KOPT-K1 (cell line): ENCODE results near the gene DTHD1.

Experiments
- H3K27ac ChIP-seq: fragments of 200-600 bp; sonication (generic); 2 replicates; pipeline ENCODE4 v1.5.1; 2016; ENCODE audit warnings: antibody characterized with exemption, mild to moderate bottlenecking, low read depth, low read length; ENCODE audit not compliant: poor library complexity, severe bottlenecking
- H3K36me3 ChIP-seq: fragments of 200-600 bp; sonication (generic); 2 replicates; pipeline ENCODE4 v1.5.1; 2017; ENCODE audit warnings: antibody characterized with exemption, mild to moderate bottlenecking, low read length, moderate library complexity; ENCODE audit not compliant: insufficient read depth
- H3K9me3 ChIP-seq: fragments of 200-600 bp; sonication (generic); 2 replicates; pipeline ENCODE4 v1.5.1; 2017; ENCODE audit warnings: antibody characterized with exemption, low read length, mild to moderate bottlenecking; ENCODE audit not compliant: insufficient read depth, poor library complexity, severe bottlenecking

The DTHD1 gene

DNA sequence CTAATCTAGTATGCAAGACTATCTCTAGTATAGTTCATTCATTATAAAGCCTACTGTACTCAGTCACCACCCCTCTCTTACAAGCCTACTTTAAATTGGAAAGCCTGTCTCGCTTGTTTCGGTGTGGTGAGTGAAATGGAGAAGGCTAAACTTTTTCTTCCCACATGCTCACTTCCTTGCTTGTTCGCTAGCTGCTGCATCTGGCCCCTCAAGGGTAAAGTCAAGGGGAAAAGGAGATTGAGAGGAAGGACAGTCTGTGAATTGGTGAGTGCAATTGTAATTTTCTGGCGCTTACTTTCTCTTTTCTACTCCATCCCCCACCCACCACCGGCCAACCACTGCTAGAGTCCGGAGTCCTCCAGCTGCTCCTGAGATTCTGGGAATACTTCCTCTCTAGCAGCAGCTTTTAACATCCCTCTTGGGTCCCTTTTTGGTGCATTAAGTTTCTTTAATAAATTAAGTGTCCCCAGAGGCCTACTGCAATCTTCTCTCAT, 25.0 kb upstream of the DTHD1 start:
- Histone ChIP-seq H3K9me3 (no peaks in the 10 kb centered on the region), H3K27ac (peak overlapping the region; percentile 90), H3K36me3 (no peaks in the 10 kb centered on the region)

DNA sequence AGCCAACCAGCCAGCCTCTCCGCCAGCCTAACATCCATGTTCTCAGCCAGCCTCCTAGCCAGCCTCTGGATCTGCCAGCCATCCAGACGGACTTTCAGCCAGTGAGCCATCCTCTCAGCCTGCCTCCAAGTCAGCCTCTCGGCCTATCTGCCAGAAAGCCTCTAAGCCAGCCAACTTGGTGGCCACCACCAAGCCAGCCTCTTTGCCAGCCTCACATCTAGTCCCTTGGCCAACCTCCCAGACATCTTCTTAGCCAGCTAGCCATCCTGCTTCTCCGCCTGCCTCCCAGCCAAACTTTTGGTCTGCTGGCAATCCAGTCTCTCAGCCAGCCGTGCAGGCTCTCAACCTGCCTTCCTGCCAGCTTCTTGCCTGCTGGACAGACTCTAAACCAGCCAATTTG, 20.7 kb upstream of the DTHD1 start:
- H3K36me3 ChIP-seq: no peaks in the 10 kb centered on the region
- no peaks in the 10 kb centered on the region for H3K9me3 ChIP-seq
- H3K27ac ChIP-seq: no peak overlapping the region

DNA sequence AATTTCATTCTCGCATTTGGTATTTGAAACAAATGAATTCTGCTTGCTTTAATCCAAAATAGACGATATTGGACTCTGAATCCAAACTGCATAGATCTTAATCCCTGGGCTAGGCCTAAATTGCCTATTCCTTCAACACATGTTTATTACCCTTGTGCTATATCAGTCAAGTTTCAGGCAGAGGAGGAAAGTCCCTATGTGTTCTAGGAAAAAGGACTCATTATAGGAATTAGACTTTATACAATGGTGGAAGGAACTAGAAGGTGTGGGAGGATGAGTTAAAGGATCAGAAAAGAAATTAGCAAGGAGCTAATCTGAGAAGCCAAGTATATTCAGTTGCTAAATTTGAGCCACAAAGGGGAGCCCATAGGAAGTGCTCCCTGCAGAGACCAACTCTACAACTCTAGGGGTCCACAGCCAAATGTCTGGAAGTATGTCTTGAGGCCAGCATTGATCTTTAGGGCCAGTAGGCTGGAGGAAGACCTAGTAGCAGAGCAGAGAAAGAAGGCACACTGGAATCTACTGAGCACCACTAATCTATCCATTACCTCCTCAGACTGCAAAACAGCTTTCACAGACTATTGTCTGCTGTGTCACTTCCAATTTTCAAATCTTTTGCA, 17.1 kb upstream of the DTHD1 start:
- H3K36me3 ChIP-seq: no peaks in the 10 kb centered on the region
- H3K9me3 ChIP-seq: no peaks in the 10 kb centered on the region
- no peak overlapping the region for H3K27ac ChIP-seq

DNA sequence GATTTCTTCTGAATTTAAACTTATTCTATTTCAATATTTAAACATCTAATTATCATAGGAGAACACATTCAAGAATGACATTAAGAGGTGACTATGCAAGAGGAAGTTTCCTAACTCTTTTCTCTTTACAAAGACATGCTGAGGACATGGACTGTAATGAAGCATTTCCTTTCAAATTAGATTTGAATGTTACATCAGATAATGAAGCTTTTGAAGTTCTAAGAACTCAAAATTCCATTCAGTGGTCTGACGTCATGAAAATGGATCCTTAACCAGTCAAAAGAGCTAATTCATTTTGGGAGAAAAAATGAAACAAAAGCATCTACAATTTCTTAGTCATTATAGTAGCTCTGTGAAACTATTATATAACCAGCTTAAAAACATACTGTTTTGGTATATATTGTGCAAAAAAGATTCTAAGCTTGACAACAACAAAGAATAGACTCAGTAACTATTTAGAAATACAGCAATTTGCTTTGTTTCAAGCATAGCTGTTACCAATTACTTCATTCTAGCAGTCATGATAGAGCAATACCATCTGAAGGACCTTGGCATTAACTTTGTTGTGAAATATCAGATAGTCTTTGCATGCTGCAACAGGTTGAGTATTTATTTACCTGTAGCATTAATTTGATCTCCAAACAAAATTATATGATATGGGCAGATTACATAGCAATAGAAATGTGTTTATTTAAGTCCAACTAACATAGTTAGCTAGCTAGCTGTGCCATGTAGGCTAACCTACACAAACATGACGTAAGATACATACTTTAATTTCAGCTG, 13.7 kb upstream of the DTHD1 start:
- Histone ChIP-seq H3K9me3 (no peaks in the 10 kb centered on the region), H3K27ac (no peak overlapping the region), H3K36me3 (no peaks in the 10 kb centered on the region)

DNA sequence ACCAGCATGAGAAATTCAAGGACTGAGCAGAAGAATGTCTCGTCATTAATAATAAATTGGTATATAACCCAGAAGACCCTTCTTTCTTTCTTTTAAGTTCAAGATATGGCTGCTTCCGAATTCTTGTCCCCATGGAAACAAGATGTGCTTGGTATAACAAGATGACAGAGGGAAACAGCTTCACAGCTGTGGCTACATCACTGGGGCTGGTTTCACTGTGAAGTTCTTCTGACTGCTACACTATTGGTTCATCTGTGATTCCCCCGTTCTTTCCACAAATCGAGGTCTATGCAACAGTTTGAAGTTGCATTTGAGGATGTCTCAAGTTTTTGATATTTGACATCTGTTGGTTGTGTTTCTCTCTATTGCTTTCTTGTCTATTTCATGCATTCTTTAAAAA, 12.3 kb upstream of the DTHD1 start:
- no peaks in the 10 kb centered on the region for H3K9me3 ChIP-seq
- H3K27ac ChIP-seq: peak overlapping the region; percentile 21
- H3K36me3 ChIP-seq: no peaks in the 10 kb centered on the region

DNA sequence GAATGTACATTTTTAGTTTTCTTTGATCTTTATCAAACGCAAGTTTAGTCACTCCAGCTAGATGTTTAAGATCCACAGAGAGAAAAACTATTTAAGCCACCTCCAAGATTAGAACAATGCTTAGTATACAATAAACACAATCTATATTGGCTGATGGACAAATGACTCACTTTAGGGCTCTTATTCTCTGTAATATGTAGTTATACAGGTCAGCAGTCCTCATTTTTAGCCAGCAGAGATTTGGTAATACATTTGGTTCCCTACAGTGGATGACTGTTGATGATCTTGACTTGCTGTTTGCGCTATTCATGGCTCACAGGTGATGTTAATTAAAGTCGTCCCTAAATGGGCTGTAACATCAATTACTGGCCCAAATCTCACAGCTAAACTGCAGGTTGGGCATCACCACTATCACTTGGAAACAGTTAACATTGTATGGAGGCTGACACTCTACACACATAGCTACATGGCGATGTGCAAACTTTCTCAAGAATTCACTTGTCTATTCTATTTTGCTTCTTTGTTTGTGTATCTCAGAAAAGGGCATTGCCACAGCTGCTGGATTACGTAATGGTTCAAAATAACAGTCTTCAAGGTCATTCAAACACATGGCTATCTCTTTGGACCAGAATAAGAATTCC, 11.8 kb upstream of the DTHD1 start:
- Histone ChIP-seq H3K9me3 (no peaks in the 10 kb centered on the region), H3K27ac (no peak overlapping the region), H3K36me3 (no peaks in the 10 kb centered on the region)

DNA sequence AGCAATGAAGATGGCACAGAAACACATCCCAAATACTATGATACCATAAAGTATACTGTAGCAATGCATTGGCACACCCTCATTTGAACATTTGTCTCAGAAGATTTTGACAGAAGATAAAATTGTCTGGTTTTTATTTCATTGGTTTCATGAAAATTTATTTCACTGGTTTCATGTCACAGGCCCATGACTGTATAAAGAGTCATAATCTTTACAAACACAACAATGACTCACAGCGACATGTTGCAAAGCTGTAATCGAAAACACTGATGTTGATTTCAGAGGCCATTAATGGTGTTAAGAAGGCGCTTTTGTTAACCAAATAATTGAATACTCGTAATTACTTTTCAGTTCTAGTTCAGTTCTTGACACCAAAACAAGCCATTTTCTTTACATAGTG, 8.1 kb upstream of the DTHD1 start:
- no peak overlapping the region for H3K27ac ChIP-seq
- no peaks in the 10 kb centered on the region for H3K36me3 ChIP-seq
- no peaks in the 10 kb centered on the region for H3K9me3 ChIP-seq

DNA sequence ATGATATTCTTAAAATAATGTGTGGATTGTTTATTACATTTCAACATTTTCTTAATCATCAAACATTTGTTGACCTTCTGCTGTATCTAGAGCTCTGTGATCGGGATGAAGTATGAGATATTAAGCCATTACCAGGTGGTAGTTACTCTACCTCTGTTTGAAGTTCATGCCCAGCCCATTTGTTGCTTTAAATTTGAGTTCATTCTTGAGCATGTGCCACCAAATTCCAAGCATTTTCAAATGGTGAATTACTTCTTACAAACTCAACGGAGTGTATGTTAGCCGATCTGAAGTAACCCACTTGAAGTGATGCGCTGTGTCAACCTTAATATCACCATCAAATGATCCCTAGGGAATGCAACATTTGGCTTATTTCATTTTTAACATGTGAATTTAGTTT, 7.3 kb upstream of the DTHD1 start:
- H3K36me3 ChIP-seq: no peaks in the 10 kb centered on the region
- H3K27ac ChIP-seq: no peak overlapping the region
- H3K9me3 ChIP-seq: no peaks in the 10 kb centered on the region

DNA sequence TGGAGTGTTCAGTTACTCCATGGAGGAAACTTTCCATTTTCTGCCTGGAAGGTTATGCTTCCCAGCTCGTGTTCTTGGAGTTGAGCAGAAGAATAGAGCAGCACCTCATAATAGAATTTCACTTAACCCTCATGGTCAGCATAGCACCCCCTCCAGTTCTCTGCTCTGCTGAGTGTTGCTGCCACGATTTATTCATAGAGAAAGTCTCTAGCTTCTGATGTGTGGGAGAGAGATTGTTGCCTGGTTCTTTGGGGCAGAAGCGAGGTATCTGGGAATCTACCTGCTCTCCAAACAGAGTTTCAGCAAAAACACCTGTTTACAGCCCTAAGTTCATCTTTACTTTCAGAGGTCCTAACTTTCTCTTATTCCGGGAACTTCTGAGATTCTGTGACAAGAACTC, 3.9 kb upstream of the DTHD1 start:
- H3K9me3 ChIP-seq: no peaks in the 10 kb centered on the region
- H3K27ac ChIP-seq: no peak overlapping the region
- no peaks in the 10 kb centered on the region for H3K36me3 ChIP-seq

DNA sequence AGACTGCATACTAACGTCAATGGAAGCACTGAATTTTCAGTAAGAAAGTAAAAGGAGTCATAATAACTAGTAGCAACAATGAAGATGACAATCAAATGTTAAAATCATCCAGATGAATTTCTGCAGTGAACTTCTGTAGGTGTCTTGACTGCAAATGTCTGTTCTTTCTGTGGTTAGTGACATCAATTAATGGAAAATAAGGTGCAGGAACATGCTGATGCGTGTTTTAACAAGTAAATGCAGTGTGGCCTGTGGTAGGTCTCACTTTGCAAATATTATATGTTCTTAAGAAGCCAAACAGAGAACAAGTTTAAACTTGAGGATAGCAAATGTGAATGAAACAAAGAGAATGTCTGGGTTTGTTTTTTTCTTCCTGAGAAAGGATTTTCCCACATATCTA, 2.6 kb upstream of the DTHD1 start:
- no peaks in the 10 kb centered on the region for H3K36me3 ChIP-seq
- no peaks in the 10 kb centered on the region for H3K9me3 ChIP-seq
- H3K27ac ChIP-seq: no peak overlapping the region

DNA sequence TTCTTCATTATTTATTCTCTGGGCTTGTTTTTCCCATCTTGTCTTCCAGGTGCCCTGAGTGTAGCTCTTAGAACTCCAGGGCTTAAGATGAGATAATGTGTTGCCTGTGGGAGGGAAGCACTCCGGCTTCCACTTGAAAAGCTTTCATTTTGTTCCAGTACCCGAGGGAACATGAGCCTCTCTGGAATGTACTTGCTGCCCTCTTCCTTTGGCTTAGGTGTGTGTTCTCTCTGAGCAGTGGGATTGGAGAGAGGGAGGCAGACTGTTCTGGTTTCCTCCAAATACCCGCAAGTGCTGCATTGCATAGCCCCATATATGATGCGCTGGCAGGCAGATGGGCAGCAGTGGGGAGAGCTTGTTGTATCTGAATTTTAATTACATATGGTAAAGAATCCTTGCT, 861 bp upstream of the DTHD1 start:
- Histone ChIP-seq H3K9me3 (no peaks in the 10 kb centered on the region), H3K36me3 (no peaks in the 10 kb centered on the region), H3K27ac (peak overlapping the region; percentile 27)

DNA sequence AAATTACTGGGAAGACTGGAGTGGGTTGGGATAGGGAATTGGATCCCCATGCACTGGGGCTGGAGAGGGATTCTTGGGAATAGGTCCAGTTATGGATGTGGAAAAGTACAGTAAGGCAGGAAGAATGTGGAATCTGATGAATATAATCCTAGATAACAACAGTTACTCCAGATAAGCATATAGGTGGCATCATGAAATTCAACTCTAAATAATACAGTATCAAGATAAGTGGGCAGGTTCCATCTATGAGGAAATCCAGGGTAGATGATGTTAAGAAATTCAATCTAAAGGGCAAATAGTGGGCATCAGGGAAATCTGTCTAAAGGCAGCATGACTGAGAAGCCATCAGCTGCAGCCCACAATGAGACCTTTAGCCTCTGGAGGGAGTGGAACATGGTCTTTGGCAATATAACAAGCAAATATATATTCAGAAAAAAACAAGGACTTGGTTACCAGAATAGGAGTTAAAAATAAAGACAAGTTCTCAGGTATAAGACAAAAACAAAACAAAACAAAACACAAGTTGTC, 1.2 kb downstream of the DTHD1 start:
- Histone ChIP-seq H3K9me3 (no peaks in the 10 kb centered on the region), H3K36me3 (no peaks in the 10 kb centered on the region), H3K27ac (no peak overlapping the region)

DNA sequence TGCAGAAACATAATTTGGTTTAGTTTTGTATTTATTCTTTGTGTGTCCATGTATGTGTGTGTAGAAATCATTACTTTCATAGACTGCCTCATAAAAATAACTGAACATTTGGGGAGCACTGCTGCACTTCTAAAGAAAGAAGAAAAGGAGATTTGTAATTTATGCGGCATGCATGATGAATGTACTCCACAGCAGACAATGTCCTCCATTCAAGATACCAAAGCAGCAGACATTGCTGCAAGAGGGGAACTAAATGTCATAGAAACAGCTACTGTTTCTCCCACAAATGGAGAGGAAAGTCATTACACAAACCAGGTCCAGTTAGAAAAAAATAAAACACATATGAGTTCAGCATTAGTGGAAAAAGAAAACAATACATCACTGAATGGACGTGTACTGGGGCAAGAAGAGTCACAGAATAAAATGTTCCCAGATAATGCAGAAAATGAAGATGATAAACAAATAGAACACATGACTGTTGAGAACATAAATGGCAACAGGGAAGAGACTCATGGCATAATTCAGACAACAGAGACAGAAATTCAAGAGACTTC, 2.6 kb downstream of the DTHD1 start:
- Histone ChIP-seq H3K27ac (no peak overlapping the region), H3K36me3 (no peaks in the 10 kb centered on the region), H3K9me3 (no peaks in the 10 kb centered on the region)

DNA sequence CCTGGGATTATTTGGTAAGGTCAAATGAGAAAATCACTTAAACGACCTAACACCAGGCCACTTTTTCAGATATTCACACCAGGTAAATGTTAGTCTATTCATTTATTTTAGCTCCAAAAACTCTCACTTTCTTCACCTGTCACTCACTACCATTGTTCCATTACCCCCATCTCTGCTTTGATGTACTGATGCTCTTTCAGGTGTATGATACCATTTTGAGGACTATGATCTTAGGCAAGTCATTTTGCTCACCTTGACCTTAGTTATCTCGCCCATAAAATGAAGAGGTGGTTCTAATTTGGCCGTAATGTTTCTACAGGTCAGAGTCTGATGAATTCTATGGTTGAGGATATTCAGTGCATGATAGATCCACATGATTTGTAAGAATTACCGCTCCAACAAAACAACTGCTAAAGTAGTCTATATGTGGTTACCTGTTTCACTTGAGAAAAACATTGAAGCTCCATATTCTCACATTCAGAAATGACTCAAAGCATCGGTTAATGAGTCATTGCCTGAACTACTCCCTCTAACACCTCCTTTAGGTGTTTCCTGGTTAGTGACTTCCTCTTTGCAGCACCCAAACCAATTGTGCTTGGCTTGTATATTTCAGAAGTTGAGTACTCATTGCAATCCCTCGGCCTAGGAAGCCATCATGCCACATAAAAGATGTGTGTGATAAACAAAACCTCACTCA, 4.5 kb downstream of the DTHD1 start:
- no peaks in the 10 kb centered on the region for H3K36me3 ChIP-seq
- no peaks in the 10 kb centered on the region for H3K9me3 ChIP-seq
- peak overlapping the region; percentile 59 for H3K27ac ChIP-seq

DNA sequence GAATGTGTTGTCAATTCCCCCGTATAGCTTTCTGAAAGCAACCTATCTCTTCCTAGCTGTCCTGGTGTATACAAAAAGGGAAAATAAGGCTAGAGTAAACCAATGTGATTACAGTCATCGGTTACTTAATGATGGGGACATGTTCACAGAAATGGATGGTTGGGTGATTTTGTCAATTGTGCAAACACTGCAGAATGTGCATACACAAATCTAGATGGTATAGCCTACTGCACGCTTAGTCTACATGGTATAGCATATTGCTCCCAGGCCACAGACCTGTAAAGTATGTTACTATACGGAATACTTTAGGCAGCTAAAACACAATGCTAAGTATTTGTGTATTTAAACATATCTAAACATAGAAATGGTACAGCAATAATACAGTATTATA, 5.1 kb downstream of the DTHD1 start:
- Histone ChIP-seq H3K27ac (peak overlapping the region; percentile 59), H3K9me3 (no peaks in the 10 kb centered on the region), H3K36me3 (no peaks in the 10 kb centered on the region)
